NCI-H510A treated with DMSO at 0.1 percent for 48 hours (cell line): ENCODE data around the gene AOPEP.
A peak's percentile ranks its signal among the peaks of the same experiment; 100 is the strongest.

ENCODE experiments used
- DNase-seq: peaks from one replicate; lab custom pipeline; 2025; lab: John Stamatoyannopoulos, UW

The AOPEP gene

DNA sequence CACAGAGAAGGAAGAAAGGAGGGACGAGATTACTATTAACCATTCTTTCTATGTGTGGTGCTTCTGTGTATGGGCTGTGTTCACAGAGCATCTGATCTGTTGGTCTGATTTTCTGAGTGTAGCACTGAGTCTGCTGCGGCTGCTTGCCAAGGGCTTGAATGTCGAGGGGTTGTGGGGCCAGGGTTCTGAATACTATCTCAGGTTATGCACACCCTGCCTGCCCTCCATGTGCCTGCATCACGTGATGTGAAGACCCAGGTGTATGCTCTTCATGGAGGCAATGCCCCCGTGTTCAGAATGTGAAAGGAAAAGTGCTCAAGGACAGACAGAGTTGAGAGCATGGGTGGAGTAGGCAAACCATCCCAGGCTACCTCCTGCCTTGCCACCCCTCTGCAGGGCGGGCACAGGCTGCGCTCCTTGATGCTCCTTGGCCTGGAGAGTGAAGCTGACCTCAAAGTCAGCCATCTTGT is 336.1 kb downstream of the AOPEP start:
- no peak for DNase-seq

- DNase-seq = no peak
These were observed 336.8 kb downstream of the AOPEP start for GRCh38 chr9:95063300-95063699.

DNA sequence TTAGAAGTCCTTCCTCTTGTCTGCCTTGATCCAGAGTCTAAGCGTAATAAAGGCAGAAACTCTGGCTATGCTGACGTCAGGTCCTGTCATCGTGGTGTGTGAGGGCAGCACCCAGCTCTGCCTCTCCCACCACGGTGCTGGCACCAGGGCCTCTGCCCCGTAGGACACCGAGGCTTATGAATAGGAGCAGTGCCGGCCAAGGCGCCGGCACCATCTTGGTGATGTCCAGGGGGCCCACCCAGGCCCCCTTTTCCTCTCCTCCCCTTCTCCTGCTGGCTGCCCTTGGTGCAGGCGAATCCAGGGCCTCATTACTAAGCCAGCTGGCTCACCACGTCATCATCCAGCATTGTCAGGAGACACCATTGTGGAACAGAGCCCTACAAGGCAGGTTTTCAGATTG is 338.7 kb downstream of the AOPEP start:
- DNase-seq = no peak

DNA sequence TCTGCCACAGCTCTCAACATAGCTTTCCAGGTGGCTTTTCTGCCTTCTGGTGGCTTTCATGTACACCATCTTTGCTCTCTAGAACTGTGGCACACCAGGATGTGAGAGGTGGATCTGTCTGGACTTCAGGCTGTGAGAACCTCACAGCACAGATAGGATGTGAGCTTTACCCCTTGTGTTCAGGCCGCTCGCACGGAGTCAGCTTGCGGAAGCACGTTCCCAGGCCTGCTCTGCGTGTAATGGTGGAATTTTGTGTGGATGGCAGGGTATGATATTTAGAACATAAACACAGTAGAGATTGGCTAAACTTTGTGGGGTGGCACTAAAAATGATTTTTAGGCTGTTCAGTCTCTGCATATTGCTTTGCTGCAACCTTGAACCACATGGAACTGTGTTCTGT is 340.6 kb downstream of the AOPEP start:
- DNase-seq = no peak

- no peak for DNase-seq
These were observed 341.4 kb downstream of the AOPEP start for GRCh38 chr9:95067897-95068296.

GRCh38 chr9:95070549-95071021 is 344.1 kb downstream of the AOPEP start:
- no peak for DNase-seq

- DNase-seq = no peak
These were observed 345.0 kb downstream of the AOPEP start for GRCh38 chr9:95071450-95071849.

GRCh38 chr9:95071925-95072324 is 345.4 kb downstream of the AOPEP start:
- DNase-seq = no peak

GRCh38 chr9:95073042-95073607 is 346.6 kb downstream of the AOPEP start:
- DNase-seq = no peak

DNA sequence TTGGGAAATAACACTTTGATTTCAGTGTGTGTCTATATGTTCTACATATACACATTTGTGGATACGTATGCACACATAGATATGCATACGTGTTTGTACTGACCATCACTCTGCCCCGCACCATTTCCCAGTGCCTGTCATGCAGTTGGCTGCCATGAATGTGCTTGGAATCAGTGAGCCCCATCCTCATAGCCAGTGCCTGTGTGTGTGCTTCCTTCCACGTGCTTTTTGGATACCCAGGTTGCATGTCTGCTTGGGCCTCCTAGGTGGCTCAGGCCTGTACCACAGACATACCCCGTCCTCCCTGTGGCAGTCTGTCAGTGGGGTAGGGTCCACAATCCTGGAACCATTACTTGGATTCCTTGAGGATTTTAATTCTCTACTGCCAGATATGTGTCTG is 347.4 kb downstream of the AOPEP start:
- DNase-seq = no peak

GRCh38 chr9:95074632-95075031 is 348.1 kb downstream of the AOPEP start:
- DNase-seq = peak; percentile 94

GRCh38 chr9:95075700-95076099 is 349.2 kb downstream of the AOPEP start:
- no peak for DNase-seq

DNA sequence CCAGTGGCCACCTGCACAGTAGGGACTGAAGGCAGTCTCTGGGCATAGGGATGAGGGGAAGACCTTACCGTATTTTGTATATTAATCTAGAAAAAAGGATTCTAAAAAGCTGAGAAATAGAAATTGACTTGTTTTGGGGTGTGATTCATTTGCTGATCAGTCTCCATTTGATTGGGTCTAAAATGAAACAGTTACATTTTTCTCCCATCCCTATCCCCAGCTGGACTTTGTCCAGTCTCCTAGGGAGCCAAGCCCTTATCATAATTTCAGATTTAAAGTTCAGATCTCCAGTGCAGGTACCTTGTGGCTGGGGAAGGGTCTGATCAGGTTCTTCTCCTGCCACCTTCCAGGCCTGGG is 350.2 kb downstream of the AOPEP start:
- no peak for DNase-seq

- no peak for DNase-seq
These were observed 350.7 kb downstream of the AOPEP start for GRCh38 chr9:95077053-95077765.

- DNase-seq = no peak
These were observed 351.4 kb downstream of the AOPEP start for GRCh38 chr9:95077766-95078370.

DNA sequence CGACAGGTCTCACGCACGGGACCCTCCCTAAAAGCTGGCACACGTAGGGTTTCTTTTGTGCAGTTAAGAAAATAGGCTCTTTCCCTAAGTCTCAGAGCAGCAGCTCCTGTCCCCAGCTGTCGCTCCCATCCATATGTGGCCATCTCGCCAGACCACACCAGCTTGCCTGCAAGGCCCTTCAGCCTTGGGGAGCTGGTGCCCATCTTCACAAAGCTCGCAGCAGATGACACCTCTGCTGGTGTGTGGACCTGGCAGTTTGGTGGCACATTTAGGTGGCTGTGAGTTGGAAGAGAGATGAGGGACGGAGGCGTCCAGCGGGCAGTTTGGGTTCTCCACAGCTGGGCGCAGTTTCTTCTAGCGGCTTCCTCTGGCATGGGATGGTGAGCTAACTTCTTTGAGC is 352.0 kb downstream of the AOPEP start:
- DNase-seq = no peak

- peak; percentile 68 for DNase-seq
These were observed 352.4 kb downstream of the AOPEP start for GRCh38 chr9:95078939-95079338.

DNA sequence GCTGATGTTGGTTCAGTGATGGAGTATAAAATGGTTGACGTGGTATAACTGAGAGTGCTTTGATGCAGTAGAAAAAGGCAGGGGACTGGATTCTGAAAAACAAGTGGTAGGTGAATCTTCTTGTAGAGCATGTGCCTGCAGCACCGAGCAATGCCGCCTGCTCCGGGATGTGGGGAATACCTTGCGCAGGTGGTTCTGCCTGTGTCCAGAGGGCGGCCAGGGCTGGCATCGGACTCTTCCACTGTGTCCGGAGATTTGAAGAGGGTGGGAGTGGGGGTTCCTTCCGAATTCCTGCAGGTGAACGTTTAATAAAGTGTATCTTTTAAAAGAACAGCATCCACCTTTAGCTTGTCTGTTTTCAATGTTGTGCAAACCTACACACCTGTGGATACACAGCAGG is 353.0 kb downstream of the AOPEP start:
- no peak for DNase-seq

DNA sequence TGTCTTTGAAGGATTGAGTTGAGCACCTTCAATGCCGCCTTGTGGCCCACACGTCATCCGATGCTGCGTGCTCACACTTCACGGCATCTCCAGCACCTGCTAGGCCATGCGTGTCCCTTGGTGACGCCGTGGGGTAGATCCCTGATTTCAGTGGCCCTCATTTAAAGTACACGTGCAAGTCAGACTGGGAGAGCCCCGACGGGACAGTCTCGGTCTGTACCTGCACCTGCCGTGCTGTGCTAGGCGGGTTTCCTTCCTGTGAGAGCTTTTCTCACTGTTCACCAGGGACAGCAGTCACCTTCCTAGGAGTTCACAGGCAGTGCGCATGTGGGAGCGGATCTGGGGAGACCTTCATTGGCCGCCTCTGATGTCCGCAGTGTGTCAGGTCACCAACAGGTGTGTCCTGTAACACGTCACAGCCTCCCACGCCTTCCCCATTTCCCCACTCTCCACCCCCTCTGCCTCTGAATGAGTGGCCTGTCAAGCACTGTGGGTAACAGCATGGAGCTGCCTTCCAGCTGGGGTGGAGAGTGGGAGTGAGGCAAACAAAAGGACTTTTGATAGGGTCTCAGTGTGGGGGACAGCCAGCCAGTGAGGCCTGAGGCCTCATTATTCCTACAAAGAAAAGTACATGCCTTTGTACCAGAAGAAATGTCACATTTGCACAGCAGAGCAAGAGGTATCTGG is 354.6 kb downstream of the AOPEP start:
- DNase-seq = no peak

DNA sequence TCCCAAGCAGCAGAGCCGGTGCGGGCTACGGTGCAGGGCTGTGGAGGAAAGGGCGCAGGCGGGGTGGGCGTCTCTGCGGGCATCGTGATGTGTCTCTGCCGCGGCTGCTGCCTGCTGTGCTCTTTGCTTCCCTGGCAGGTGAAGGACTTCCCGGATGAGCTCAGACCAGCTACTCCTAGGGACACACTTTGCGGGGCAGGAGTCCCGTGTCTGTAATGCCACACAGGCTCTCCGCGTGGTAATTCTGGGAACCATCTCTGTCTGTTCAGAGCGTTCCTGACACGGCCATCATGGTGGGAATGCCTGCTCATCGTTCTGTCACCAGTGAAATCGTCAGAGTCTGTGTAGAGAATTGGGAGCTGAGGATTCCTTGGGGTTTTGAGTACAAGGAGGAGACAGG is 355.5 kb downstream of the AOPEP start:
- DNase-seq = no peak

DNA sequence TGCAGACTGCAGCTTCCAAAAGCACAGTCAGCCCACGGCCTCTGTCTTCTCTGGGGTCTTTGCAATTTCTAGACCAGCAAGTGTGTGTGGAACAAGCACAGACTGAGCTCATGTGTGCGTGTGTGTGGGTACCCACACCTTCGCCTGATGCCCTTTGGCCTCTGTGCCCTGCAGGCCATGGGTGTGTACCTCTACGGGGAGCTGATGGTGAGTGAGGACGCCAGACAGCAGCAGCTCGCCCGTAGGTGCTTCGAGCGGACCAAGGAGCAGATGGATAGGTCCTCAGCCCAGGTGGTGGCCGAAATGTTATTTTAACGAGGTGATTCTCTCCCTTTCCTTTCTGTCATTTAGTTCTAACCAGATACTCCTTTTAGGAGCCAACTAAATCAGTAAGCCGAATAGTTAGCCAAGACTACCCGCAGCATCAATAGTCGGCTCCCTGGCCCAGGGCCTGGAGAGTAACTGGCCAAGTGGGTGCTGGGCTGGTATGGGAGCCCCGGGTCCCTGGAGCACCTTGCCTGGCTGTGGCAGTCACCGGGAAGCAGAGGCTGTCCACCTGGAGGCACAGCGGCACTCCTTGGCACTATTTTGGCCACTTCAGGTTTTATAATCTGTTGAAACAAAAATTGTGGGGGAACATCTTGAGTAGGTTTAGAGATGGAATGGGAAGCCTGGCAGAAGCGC is 356.0 kb downstream of the AOPEP start:
- DNase-seq = no peak

DNA sequence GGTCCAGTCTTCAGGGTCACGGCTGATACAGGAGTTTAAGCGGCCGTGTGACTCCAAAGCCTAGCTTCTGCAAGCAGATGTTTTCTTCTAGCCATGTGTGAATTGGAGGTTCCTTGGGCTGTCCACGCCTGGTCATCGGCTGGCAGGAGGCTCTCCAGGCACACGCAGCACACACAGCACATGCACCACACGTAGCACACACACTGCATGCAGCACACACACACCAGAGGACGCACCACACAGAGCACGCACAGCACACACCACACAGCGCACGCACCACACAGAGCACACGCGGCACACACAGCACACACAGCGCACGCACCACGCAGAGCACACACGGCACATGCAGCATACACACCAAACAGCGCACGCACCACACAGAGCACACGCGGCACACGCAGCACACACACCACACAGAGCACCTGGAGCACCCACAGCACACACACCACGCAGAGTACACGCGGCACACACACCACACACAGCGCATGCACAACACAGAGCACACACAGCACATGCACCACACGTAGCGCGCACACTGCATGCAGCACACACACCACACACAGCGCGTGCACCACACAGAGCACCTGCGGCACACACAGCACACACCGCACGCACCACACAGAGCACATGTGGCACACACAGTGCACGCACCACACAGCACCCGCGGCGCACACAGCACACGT is 356.7 kb downstream of the AOPEP start:
- DNase-seq = no peak
